A549 (cell line): ENCODE results near the gene GIMAP5.

ENCODE experiments used
- CEBPB ChIP-seq, 2 experiments: fragments of >200 bp in 1 of 2; sonication (Bioruptor Twin) in 1 of 2; formaldehyde crosslinking in 1 of 2; IDR thresholded peaks; 2 replicates each; pipeline ENCODE4 v1.6.1; 2012 to 2016
- EP300 ChIP-seq, 2 experiments: fragments of >200 bp; sonication (Bioruptor Twin); formaldehyde crosslinking; IDR thresholded peaks; 2 replicates in 1 of 2; 3 replicates in 1 of 2; pipeline ENCODE4 v1.6.1; 2016 to 2017
- JUN ChIP-seq, 2 experiments: fragments of >200 bp; sonication (Bioruptor Twin); formaldehyde crosslinking; IDR thresholded peaks; 2 replicates in 1 of 2; 3 replicates in 1 of 2; pipeline ENCODE4 v1.6.1; 2016 to 2017
- NR3C1 ChIP-seq: fragments of >200 bp; sonication (Bioruptor Twin); formaldehyde crosslinking; IDR thresholded peaks from 3 replicates; pipeline ENCODE4 v1.6.1; 2017
- POLR2A ChIP-seq: IDR thresholded peaks from 2 replicates; pipeline ENCODE4 v1.6.1; 2012; ENCODE audit warnings: mild to moderate bottlenecking, low read length
- RAD21 ChIP-seq, 2 experiments: fragments of >200 bp in 1 of 2; sonication (Bioruptor Twin) in 1 of 2; formaldehyde crosslinking in 1 of 2; IDR thresholded peaks in 1 of 2; conservative IDR thresholded peaks in 1 of 2; 2 replicates in 1 of 2; 3 replicates in 1 of 2; pipeline ENCODE4 v1.6.1; 2012 to 2018; ENCODE audit warnings: inconsistent platforms in 1 of 2
- TFCP2L1 ChIP-seq: fragments of 250-450 bp; sonication (Bioruptor Pico); IDR thresholded peaks from 2 replicates; pipeline ENCODE4 v1.5.0; 2021; ENCODE audit warnings: mild to moderate bottlenecking

DNA sequence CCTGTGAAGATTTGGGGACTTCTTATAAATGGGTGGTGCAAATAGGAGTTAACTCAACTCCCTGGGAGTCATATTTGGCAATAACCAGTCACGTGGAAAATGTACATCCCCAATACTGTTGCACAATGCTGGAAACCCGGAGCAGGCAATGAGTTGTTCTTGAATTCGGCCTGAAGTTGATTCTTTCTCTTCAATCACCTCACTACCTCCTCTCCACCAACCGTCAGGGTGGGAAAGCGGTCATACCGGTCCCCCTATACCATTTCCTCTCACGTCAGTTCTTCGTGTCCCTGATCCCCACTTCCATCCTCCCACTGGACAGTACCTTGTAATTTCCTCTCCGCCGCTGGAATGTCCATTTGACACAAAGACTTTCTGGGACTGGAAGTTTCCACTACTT is 2.8 kb downstream of the GIMAP5 start:
- no peak for TF ChIP-seq JUN (IDR thresholded peaks at IDR 0.05)
- TF ChIP-seq TFCP2L1: no peak
- TF ChIP-seq POLR2A: no peak
- no peak for TF ChIP-seq CEBPB (IDR thresholded peaks at IDR 0.05)
- TF ChIP-seq RAD21 (conservative IDR thresholded peaks at IDR 0.05 in 1 of 2, IDR thresholded peaks at IDR 0.05 in 1 of 2): no peak
- no peak for TF ChIP-seq NR3C1
- TF ChIP-seq EP300 (IDR thresholded peaks at IDR 0.05): no peak
